Activated CD4-positive, alpha-beta T cell treated with anti-CD3 and anti-CD28 coated beads, Interleukin-2, amount 10 ng/mL, durations not matched to agents 7 days and 5 days (primary cell): ENCODE results near the gene GRK5. TPM values are rescaled to one million over a fixed set of nuclear protein-coding genes. Genes with fewer than 3 reads are reported as not detected.
"Not testable (repeated sequence)": the region's sequence is repeated elsewhere in the genome, so short reads cannot be mapped to it uniquely, and the experiment has no call there.

Source experiments
- CTCF ChIA-PET: fragments of 350-600 bp; sonication (Branson Sonifier 250); formaldehyde crosslinking; loops from one replicate; lab custom pipeline; 2021; ENCODE audit warnings: antibody characterized with exemption; lab: Charles Lee
- POLR2A ChIA-PET: fragments of 350-600 bp; sonication (Branson Sonifier 250); formaldehyde crosslinking; loops from one replicate; lab custom pipeline; 2021; ENCODE audit warnings: antibody characterized with exemption; lab: Charles Lee
- DNase-seq: peaks from one replicate; pipeline ENCODE4 v3.0.0-alpha.2; 2020
- H3K27ac Mint-ChIP-seq: one replicate; pipeline ENCODE4 v1.8.0; 2021; ENCODE audit warnings: mild to moderate bottlenecking, moderate library complexity, mixed read lengths
- H3K27me3 Mint-ChIP-seq: one replicate; pipeline ENCODE4 v1.8.0; 2021; ENCODE audit warnings: mixed read lengths
- H3K36me3 Mint-ChIP-seq: one replicate; pipeline ENCODE4 v1.8.0; 2021; ENCODE audit warnings: low read depth, mixed read lengths
- H3K4me1 Mint-ChIP-seq: one replicate; pipeline ENCODE4 v1.8.0; 2021; ENCODE audit warnings: mixed read lengths
- H3K4me3 Mint-ChIP-seq: one replicate; pipeline ENCODE4 v1.8.0; 2021; ENCODE audit warnings: mild to moderate bottlenecking, moderate library complexity, mixed read lengths
- H3K9me3 Mint-ChIP-seq: one replicate; pipeline ENCODE4 v1.8.0; 2021; ENCODE audit warnings: mixed read lengths
- total RNA-seq, 2 experiments: library from RNA; stranded (reverse); gene quantifications; one replicate each; pipeline ENCODE4 v1.2.3, GENCODE V29; 2021

Gene GRK5
- total RNA-seq, 2 experiments from 2014 or later, result 26.0 to 27.5 TPM

DNA sequence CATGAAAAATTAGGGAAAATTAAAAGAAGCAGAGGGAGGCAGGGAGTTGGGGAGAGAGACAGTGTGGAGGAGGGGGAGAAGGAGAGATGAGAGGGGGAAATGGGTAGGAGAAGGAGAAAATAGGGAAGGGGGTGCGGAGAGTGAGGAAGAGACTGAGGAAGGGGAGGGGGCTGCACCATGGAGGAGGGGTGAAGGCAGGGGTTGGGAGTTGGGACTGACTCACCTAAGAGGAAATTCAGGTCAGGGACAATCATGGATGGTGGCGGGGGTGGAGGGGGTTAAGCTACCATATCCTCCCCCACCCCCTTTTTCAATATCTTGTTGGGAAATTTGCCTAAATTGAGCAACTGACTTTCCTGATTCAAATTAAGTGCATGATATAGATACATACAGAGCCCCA, 8.0 kb downstream of the GRK5 start:
- POLR2A ChIA-PET, result no interaction called here
- Mint-ChIP-seq H3K27me3 (no peaks in the 10 kb centered on the region), H3K27ac (no peak overlapping the region), H3K36me3 (peaks cover 22% of the 10 kb centered on the region), H3K4me3 (no peak overlapping the region), H3K4me1 (peaks cover 52% of the 10 kb centered on the region), H3K9me3 (no peaks in the 10 kb centered on the region)
- DNase-seq, result no peak
- CTCF ChIA-PET, result interaction anchor here (0.6 kb wide), 2 partner anchors 9 to 19 kb away, joined by 3 read pairs; no protein-coding TSS in a partner anchor

DNA sequence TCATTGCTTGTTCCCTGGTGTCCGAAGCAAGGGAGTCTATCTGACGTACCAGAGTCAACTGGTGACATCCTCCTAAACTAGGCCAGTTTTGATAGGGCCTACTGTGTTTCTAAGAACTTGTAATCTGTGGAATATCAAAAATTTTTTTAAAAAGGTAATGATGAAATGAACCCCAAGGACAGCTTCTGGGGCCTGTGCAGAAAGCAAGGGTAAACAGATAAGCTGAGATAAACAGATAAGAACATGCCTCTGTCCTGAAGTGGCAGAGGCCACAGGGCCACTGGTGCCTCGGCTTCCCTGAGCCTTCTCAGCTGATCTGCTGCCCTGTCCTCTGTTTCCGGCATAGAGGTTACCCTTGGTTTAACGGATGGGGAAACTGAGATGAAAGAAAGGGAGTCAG, 8.8 kb downstream of the GRK5 start:
- Mint-ChIP-seq H3K4me3 (no peak overlapping the region), H3K27ac (no peak overlapping the region), H3K36me3 (peaks cover 22% of the 10 kb centered on the region), H3K27me3 (no peaks in the 10 kb centered on the region), H3K4me1 (peaks cover 47% of the 10 kb centered on the region), H3K9me3 (no peaks in the 10 kb centered on the region)
- ChIA-PET CTCF (interaction anchor here (1.4 kb wide), 1 partner anchor 56 kb away, joined by 3 read pairs; no protein-coding TSS in a partner anchor), POLR2A (no interaction called here)
- no peak for DNase-seq

DNA sequence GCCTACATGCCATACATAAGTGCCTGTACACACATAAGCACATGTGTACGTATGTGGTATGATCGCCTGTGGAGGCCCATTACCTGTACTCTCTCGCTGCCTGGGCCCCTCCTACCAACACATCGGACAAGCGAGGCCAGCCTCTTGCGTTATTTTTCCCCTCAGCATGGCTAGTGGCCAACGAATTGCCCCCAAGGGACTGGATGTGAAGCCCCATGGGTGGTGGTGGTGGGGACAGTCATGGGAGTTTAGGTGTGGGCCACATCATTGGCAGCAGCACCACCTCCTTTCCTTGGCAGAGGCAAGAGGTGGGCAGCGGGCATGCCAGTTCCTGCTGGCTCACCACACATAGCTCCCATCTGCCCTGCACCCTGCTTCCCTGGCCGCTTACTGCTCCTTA, 10.0 kb downstream of the GRK5 start:
- CTCF ChIA-PET, result interaction anchor here (2.2 kb wide), 2 partner anchors 8 to 11 kb away, joined by 7 read pairs; partner anchors contain the start of gene GRK5
- no peaks in the 10 kb centered on the region for H3K9me3 Mint-ChIP-seq
- DNase-seq, result no peak
- peaks cover 17% of the 10 kb centered on the region for H3K36me3 Mint-ChIP-seq
- no peak overlapping the region for H3K27ac Mint-ChIP-seq
- POLR2A ChIA-PET, result no interaction called here
- peaks cover 38% of the 10 kb centered on the region for H3K4me1 Mint-ChIP-seq
- no peak overlapping the region for H3K4me3 Mint-ChIP-seq
- no peaks in the 10 kb centered on the region for H3K27me3 Mint-ChIP-seq

DNA sequence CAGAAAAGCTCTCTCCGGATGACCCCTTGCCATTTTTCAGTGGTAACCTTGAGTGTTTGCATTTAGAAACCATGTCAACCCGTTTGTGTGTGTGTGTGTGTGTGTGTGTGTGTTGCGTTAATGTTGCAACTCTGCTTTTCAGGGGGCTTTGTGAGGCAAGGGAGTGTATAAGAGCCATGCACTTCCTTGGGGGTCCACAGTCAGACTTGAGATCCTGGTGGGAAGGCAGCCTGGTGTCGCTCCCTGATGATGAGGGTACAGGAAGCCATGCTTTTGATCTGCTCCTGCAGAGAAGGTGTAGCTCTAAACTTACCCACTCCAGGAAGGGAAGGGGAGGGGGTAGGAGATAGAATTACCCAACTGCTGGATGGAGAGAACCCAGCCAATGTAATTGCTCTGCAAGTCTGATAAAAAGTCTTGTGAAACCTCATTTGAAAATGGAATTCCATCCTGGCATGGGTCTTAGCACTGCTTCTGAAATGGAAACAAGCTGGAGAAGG, 10.7 kb downstream of the GRK5 start:
- Mint-ChIP-seq H3K9me3 (no peaks in the 10 kb centered on the region), H3K4me3 (no peak overlapping the region), H3K36me3 (peaks cover 10% of the 10 kb centered on the region), H3K27ac (no peak overlapping the region), H3K27me3 (no peaks in the 10 kb centered on the region), H3K4me1 (peaks cover 32% of the 10 kb centered on the region)
- DNase-seq, result no peak
- ChIA-PET POLR2A (no interaction called here), CTCF (interaction anchor here (0.5 to 2.2 kb wide), 7 partner anchors 8 to 200 kb away, joined by 3 to 7 read pairs (median 4); partner anchors contain the start of gene GRK5)

DNA sequence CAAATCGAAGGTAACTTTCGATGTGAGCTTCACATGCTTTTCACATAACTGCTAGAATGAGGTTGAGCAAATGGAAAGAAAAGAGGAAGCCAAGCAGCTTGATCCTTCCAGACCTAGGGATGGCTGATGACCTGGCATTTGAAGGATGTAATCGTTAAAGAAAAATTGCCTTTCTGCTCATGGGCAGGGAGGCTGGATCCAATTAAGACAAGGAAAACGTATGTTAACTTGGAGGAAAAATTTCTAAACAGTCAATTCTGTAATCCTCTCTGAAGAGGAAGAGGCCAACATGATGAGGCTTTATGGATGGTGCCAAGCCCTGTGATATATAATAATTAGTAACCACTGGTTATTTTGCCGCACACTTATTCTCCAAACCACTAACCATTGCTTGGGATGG, 12.5 kb downstream of the GRK5 start:
- H3K27ac Mint-ChIP-seq, result no peak overlapping the region
- H3K27me3 Mint-ChIP-seq, result no peaks in the 10 kb centered on the region
- H3K4me1 Mint-ChIP-seq, result peaks cover 16% of the 10 kb centered on the region
- H3K9me3 Mint-ChIP-seq, result no peaks in the 10 kb centered on the region
- peaks cover 5% of the 10 kb centered on the region for H3K36me3 Mint-ChIP-seq
- H3K4me3 Mint-ChIP-seq, result no peak overlapping the region
- POLR2A ChIA-PET, result no interaction called here
- CTCF ChIA-PET, result no interaction called here
- no peak for DNase-seq

DNA sequence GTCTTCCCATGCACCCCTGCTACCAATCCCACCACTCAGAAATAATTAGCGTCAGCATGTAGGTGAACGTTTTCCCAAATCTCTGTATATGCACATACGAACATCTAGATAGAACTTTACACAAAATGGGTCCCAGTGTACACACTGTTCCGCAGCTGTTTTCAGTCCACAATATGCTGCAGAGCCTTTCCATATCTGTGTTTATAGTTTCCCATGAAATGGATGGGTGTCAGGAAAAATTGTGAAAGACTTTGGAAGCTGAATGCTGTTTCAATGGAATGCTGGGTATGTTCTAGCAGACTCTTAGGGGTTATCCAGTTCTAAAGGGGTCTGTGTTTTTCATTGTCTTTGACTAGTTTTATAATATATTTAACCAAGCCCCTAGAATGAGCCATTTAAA, 13.8 kb downstream of the GRK5 start:
- H3K9me3 Mint-ChIP-seq, result no peaks in the 10 kb centered on the region
- H3K4me1 Mint-ChIP-seq, result peaks cover 8% of the 10 kb centered on the region
- CTCF ChIA-PET, result interaction anchor here (0.7 kb wide), 1 partner anchor 105 kb away, joined by 3 read pairs; no protein-coding TSS in a partner anchor
- POLR2A ChIA-PET, result no interaction called here
- peaks cover 5% of the 10 kb centered on the region for H3K36me3 Mint-ChIP-seq
- no peak for DNase-seq
- no peaks in the 10 kb centered on the region for H3K27me3 Mint-ChIP-seq
- no peak overlapping the region for H3K4me3 Mint-ChIP-seq
- no peak overlapping the region for H3K27ac Mint-ChIP-seq

DNA sequence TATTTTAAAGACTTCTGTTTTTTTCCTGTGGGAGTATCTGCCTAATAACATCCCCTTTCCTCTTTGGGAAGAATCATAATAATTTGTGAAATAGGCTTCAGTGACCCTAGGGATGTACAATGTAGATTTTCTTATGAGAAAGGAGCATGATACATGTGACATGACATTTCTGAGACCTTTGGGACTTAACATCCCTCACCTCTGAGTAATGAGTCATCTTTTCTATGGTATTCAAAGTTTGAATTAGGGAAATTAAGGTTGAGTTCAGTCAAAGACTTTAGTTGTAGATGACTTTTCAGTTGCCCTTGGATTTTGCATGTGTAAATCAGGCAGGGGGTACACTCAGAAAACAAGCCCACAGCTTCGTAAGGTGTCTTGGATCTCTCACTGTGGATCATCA, 14.3 kb downstream of the GRK5 start:
- no peak overlapping the region for H3K27ac Mint-ChIP-seq
- no peak overlapping the region for H3K4me3 Mint-ChIP-seq
- peaks cover 8% of the 10 kb centered on the region for H3K4me1 Mint-ChIP-seq
- peaks cover 5% of the 10 kb centered on the region for H3K36me3 Mint-ChIP-seq
- DNase-seq, result no peak
- POLR2A ChIA-PET, result no interaction called here
- no peaks in the 10 kb centered on the region for H3K9me3 Mint-ChIP-seq
- CTCF ChIA-PET, result interaction anchor here (1.0 to 1.5 kb wide), 3 partner anchors 11 to 17 kb away, joined by 3 to 8 read pairs (median 4); no protein-coding TSS in a partner anchor
- H3K27me3 Mint-ChIP-seq, result no peaks in the 10 kb centered on the region

DNA sequence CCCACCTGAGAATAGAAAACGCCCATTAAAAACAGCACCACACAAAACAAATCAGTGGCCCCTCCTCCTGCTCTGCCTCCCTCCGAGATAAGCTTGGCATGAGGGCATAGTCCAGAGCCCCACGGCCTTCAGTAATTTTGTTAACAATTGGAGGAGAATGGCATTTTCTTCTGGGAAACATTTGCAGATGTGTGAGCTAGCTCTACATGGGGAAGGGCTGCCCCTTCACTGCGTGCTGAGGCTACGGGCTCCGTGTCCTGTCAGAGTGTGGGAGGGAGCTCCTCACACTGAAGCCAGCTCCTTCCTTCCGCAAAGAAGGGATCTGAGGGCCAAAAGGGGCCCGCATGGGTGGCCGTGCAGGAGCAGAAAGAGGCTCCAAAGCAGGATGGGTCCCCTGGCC, 15.2 kb downstream of the GRK5 start:
- Mint-ChIP-seq H3K27ac (no peak overlapping the region), H3K27me3 (no peaks in the 10 kb centered on the region)
- POLR2A ChIA-PET, result no interaction called here

DNA sequence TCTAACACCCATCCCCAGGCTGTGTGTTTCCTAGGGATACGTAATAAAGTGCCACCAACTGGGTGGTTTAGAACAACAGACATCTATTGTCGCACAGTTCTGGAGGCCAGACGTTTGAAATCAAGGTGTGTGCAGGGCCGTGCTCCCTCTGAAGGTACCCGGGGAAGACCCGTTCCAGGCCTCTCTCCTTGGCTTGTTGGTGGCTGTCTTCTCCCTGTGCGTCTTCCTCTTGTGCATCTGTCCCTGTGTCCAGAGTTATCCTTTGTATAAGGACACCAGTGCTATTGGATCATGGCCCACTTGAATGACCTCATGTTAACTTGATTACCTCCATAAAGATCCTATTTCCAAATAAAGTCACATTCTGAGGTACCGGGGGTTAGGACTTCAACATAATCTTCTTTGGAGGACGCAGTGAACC, 15.6 kb downstream of the GRK5 start:
- H3K4me3 Mint-ChIP-seq, result no peak overlapping the region
- H3K27me3 Mint-ChIP-seq, result no peaks in the 10 kb centered on the region
- H3K27ac Mint-ChIP-seq, result no peak overlapping the region
- H3K36me3 Mint-ChIP-seq, result peaks cover 6% of the 10 kb centered on the region
- ChIA-PET POLR2A (no interaction called here), CTCF (interaction anchor here (0.9 to 1.5 kb wide), 5 partner anchors 9 to 110 kb away, joined by 3 to 8 read pairs (median 4); no protein-coding TSS in a partner anchor)
- H3K4me1 Mint-ChIP-seq, result peaks cover 5% of the 10 kb centered on the region
- H3K9me3 Mint-ChIP-seq, result no peaks in the 10 kb centered on the region
- DNase-seq, result no peak

More for the DNA sequence above, 15.2 kb downstream of the GRK5 start:
- CTCF ChIA-PET, result interaction anchor here (0.9 to 1.5 kb wide), 4 partner anchors 10 to 110 kb away, joined by 3 to 8 read pairs (median 4); no protein-coding TSS in a partner anchor
- Mint-ChIP-seq H3K36me3 (peaks cover 8% of the 10 kb centered on the region), H3K4me3 (no peak overlapping the region), H3K9me3 (no peaks in the 10 kb centered on the region), H3K4me1 (peaks cover 5% of the 10 kb centered on the region)
- DNase-seq, result no peak

DNA sequence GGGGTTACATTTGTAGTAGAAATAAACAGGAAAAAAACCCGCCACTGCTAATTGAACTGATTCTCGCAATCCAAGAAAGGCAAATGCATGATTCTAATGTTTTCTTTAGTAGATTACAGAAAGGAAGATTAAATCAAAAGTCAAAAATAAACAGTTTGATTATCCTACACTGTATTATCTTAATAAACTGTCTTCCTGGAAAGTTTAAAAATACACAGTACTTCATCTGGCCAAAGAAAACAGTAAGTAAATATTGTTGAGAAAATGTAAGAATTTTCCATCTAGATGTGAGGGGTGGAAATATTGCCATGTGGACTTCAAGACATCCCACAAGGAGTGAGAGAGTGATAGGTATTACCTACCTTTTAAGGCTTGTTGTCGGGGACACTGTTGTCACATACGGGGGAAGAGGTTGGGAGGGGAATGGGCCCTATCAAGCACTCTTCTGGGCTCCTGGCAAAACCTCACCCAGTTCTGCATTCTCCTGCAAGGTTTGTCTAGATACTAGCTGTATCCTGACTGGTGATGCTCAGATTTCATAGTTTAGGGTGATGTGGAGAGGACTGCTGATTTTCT, 17.8 kb downstream of the GRK5 start:
- no peaks in the 10 kb centered on the region for H3K27me3 Mint-ChIP-seq
- H3K4me1 Mint-ChIP-seq, result peaks cover 5% of the 10 kb centered on the region
- peaks cover 3% of the 10 kb centered on the region for H3K9me3 Mint-ChIP-seq
- peaks cover 8% of the 10 kb centered on the region for H3K36me3 Mint-ChIP-seq
- POLR2A ChIA-PET, result no interaction called here
- DNase-seq, result no peak
- H3K27ac Mint-ChIP-seq, result no peak overlapping the region
- CTCF ChIA-PET, result interaction anchor here (0.6 to 1.1 kb wide), 2 partner anchors 131 to 273 kb away, joined by 3 to 4 read pairs; no protein-coding TSS in a partner anchor
- H3K4me3 Mint-ChIP-seq, result no peak overlapping the region

DNA sequence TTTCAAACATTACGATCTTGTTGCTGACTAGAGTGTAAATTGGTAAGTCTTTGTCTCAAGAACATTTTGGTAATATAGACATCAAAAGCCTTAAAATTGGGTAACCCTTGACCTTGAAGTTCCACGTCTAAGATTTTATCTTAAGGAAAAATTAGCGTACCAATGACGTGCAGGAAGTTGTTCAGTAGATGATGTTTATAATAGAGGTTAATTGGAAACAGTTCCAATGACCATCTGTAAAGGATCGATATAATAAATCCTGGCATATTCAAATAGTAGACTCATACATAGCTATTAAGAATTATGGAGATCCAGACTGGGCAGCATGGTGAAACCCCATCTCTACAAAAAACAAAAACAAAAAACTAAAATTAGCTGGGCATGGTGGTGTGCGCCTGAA, 20.5 kb downstream of the GRK5 start:
- H3K9me3 Mint-ChIP-seq, result peaks cover 18% of the 10 kb centered on the region
- no peak for DNase-seq
- no peaks in the 10 kb centered on the region for H3K27me3 Mint-ChIP-seq
- CTCF ChIA-PET, result interaction anchor here (0.7 to 1.2 kb wide), 2 partner anchors 17 to 217 kb away, joined by 3 read pairs; no protein-coding TSS in a partner anchor
- POLR2A ChIA-PET, result no interaction called here
- no peak overlapping the region for H3K4me3 Mint-ChIP-seq
- peaks cover 25% of the 10 kb centered on the region for H3K36me3 Mint-ChIP-seq
- peaks cover 13% of the 10 kb centered on the region for H3K4me1 Mint-ChIP-seq
- no peak overlapping the region for H3K27ac Mint-ChIP-seq

DNA sequence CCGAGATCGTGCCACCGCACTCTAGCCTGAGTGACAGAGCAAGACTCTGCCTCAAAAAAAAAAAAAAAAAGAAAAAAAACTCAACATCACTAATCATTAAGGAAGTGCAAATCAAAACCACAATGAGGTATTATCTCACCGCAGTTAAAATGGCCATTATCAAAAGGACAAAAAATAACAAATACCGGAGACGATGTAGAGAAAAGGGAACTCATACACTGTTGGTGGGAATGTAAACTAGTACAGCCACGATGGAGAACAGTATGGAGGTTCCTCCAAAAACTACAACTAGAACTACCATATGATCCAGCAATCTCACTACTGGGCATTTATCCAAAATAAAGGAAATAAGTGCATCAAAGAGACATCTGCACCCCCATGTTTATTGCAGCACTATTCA, 24.3 kb downstream of the GRK5 start:
- H3K4me1 Mint-ChIP-seq, result peaks cover 23% of the 10 kb centered on the region
- CTCF ChIA-PET, result interaction anchor here (0.7 kb wide), 1 partner anchor 105 kb away, joined by 3 read pairs; no protein-coding TSS in a partner anchor
- H3K9me3 Mint-ChIP-seq, result peaks cover 18% of the 10 kb centered on the region
- DNase-seq, result no peak
- H3K36me3 Mint-ChIP-seq, result peaks cover 25% of the 10 kb centered on the region
- no peaks in the 10 kb centered on the region for H3K27me3 Mint-ChIP-seq
- H3K4me3 Mint-ChIP-seq, result no peak overlapping the region
- no peak overlapping the region for H3K27ac Mint-ChIP-seq
- POLR2A ChIA-PET, result no interaction called here

DNA sequence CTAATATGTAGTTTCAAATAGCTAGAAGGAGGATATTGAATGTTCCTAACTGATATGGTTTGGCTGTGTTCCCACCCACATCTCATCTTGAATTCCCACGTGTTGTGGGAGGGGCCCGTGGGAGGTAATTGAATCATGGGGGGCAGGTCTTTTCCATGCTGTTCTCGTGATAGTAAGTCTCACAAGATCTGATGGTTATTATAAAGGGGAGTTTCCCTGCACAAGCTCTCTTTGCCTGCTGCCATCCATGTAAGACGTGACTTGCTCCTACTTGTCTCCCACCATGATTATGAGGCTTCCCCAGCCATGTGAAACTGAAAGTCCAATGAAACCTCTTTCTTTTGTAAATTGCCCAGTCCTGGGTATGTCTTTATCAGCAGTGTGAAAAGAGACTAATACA, 25.1 kb downstream of the GRK5 start:
- POLR2A ChIA-PET, H3K4me3 Mint-ChIP-seq, H3K27ac Mint-ChIP-seq, H3K27me3 Mint-ChIP-seq, DNase-seq: not testable (repeated sequence)
- Mint-ChIP-seq H3K9me3 (peaks cover 18% of the 10 kb centered on the region), H3K4me1 (peaks cover 31% of the 10 kb centered on the region), H3K36me3 (peaks cover 24% of the 10 kb centered on the region)
- CTCF ChIA-PET, result interaction anchor here (0.8 to 2.0 kb wide), 3 partner anchors 10 to 21 kb away, joined by 3 to 4 read pairs (median 3); no protein-coding TSS in a partner anchor
